ENCODE results near the gene MRPL45. TPM values are rescaled to one million over a fixed set of nuclear protein-coding genes. Genes with fewer than 3 reads are reported as not detected.

MRPL45 gene
- total RNA-seq, 1 donor from 2014 or later, result 27.1 TPM

DNA sequence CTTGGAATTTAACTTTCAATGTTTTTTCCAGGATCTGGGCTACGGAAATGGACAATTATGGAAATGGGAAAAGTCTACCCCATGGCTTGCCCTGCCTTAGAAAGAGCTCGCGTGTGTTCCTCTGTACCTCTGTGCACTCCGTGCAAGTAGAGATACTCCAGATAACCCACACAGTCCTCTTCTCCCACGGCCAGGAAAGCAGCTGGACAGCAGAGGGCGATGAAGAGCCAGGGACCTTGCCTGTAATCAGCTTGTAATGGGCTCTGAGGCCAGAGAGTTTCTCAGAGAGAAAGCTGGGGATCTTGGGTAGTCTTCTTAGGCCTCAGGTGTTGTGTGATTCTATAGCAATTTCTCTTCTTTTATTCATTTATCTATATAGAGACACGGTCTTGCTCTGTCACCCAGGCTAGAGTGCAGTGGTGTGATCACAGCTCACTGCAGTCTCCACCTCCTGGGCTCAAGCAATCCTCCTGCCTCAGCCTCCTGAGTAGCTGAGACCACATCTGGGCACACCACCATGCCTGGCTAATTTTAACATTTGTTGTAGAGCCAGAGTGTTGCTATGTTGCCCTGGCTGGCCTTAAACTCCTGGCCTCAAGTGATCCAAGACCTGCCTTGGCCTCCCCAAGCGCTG is 52.2 kb downstream of the MRPL45 start:
- peak; percentile 59 for ATAC-seq

DNA sequence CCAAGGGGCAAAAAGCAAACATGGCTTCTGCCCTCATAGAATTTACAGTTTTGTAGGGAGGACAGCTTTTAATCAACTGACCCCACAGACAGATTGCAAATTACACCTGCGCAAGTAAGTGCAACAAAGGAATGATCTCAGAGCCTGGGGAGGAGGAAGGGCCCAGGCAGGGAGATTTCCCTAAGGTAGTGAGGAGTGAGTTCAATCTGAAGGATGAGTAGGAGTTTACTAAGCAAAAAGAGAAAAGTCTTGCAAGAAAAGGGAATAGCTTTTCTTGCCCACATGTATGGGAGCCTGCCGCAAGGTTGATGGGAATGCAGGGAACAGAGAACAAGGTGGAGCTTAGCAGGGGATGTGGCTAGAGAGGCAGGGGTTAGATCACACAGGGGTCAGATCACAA is 53.1 kb downstream of the MRPL45 start:
- ATAC-seq, result no peak

DNA sequence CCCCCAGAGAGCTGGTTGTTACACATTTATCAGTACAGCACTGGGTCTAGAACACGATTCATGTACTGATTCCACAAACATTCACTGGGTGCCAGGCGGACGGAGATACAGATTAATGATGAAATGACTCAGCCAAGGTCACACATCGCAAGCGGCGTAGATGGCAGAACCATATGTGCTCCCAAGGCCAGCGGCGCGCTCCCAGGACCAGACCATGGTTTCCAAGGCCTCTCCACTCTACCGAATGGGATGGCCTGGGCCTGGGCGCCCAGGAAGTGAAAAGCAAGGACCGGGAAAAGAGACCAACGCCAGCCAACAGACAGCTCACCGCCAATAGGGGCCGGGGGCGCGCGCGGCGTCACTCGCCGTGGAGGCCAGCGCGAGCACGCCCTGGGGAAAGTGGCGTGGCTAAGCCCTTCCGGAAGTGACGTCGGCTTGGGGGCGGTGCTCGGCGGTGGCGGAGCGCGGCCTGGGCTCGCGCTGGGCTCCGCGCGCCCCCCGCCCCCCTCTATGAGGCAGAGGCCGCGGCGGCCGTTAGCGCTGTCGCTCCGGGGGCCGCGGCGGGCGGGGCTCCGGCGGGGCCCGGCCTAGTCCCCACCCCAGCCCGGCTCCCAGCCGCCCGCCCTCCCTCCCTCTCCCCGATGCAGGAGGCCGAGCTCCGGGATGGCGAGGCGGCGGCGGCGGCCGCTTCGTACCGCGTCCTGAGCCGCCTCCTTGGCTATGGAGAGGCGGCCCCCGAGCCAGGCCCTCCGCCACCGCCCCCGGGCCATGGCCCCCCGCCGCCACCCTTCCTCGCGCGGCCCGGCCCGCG is 54.6 kb downstream of the MRPL45 start, which contains the start of gene SOCS7:
Gene SOCS7 (plus strand): TSS at position 433 of the 811 bp plus-strand sequence. CDS start 209 bp downstream, at position 642.
- peak; percentile 93 for ATAC-seq

DNA sequence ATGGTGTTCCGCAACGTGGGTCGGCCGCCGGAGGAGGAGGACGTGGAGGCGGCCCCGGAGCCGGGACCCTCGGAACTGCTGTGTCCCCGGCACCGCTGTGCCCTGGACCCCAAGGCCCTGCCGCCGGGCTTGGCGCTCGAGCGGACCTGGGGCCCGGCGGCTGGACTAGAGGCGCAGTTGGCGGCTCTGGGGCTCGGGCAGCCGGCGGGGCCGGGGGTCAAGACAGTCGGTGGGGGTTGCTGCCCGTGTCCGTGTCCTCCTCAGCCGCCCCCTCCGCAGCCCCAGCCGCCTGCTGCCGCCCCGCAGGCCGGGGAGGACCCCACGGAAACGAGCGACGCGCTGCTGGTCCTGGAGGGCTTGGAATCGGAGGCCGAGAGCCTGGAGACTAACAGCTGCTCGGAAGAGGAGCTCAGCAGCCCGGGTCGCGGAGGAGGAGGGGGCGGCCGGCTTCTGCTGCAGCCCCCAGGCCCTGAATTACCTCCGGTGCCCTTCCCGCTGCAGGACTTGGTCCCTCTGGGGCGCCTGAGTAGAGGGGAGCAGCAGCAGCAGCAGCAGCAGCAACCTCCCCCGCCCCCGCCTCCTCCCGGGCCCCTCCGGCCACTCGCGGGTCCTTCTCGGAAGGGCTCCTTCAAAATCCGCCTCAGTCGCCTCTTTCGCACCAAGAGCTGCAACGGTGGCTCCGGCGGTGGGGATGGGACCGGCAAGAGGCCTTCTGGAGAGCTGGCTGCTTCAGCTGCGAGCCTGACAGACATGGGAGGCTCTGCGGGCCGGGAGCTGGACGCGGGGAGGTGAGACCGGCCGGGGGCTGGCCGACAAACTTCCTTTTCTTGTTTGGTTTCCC is 55.5 kb downstream of the MRPL45 start:
- ATAC-seq, result peak; percentile 12

DNA sequence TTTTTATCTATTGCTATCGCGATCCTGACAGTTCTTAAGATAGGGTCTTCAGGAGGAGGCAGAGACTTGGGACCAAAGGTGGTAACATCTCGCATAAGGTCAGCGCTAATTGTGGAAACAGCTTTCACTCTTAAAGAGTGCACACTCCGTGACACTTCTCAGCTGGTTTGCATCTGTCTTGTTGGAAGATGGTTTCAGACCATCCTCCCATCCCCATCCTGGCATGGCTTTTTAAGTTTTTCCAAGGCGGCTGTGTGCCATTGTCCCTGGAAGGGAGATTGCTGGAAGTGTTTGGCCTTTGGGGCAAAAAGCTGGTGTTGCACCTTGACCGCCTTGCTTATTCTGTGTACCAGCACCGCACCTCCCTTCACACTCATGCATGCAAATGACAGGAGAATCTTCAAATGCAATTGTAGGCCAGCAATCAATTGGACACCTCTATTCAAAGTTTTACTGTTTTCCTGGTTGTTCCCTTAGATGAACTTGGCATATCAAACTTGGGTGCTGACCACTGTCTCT is 56.2 kb downstream of the MRPL45 start:
- ATAC-seq, result no peak

DNA sequence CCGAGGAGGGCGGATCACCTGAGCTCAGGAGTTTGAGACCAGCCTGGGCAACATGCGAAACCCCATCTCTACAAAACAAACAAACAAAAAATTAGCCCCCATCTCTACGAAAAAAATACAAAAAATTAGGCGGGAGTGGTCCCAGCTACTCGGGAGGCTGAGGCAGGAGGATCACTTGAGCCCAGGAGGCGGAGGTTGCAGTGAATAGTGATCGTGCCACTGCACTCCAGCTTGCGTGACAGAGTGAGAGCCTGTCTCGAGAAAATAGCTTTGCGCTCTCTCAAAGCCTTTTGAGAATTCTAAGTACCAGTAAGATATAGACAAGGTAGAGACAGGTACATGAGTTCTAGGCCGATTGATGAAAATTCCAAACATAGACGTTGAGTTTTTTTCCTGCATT is 56.7 kb downstream of the MRPL45 start:
- no peak for ATAC-seq

DNA sequence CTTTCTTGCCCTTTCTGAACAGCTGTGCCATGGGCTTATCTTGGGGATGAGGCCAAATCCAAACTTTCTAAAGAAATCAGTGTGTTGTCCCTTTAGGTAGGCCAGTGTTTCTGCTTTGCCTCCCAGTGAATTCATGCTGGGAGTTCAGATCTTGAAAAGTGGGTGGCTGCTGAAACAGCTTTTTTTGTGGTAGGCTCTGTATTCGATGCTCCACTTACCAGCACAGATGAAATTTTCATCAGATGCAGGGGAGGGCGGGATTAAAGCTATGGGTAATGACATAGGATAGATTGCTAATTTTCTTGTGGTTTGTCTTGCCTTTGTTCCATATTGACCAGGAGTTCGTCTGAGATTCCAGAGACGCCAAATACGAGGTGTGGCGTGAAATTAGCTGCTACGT is 57.5 kb downstream of the MRPL45 start:
- ATAC-seq, result no peak

DNA sequence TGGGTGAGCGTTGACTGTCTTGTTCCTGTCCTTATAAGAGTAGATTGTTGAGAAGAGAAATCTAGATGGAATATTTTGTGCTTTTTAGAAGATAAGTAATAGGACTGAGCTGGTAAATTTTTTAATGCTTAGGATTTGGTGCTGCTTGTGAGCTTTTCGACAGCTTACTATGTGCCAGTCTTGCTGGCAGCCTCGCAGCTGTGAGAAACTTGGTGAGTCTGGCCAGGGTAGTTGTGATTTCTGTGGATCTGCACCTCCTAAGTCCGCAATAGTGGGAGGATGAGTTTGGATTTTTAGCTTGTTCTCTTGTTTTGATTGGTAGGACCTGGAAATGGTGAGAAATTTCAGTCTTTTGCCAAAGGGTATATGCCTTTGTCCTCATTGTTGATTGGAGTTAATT is 58.3 kb downstream of the MRPL45 start:
- no peak for ATAC-seq

DNA sequence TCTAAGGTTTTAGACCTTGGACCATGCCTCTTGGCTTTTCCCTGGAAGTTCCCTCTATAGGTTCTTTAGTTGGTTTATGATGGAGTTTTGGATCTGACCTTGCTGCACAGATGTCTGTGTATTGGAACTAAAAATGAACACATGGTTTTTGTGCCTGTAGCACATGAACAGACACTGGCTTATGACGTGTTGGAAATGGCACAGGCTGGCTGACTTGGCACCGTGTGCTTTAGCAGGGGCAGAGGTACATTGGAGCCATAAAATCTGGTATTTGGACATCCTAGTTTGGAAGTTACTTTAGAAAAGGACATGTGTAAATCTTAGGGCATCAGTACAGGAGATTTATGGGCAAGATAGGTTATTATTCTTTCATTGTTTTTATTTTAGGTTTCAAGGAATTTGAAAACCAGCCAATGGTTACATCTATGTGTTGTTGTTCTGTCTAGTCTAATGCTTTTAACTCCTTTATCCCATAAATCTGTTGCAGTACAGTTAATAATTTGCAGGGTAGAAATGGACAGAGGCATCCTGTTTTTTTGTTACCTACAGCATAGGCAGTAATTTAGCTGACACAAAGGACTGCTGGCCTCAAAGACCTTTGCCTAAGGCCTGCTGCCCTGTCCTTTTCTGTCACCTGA is 60.6 kb downstream of the MRPL45 start:
- no peak for ATAC-seq

DNA sequence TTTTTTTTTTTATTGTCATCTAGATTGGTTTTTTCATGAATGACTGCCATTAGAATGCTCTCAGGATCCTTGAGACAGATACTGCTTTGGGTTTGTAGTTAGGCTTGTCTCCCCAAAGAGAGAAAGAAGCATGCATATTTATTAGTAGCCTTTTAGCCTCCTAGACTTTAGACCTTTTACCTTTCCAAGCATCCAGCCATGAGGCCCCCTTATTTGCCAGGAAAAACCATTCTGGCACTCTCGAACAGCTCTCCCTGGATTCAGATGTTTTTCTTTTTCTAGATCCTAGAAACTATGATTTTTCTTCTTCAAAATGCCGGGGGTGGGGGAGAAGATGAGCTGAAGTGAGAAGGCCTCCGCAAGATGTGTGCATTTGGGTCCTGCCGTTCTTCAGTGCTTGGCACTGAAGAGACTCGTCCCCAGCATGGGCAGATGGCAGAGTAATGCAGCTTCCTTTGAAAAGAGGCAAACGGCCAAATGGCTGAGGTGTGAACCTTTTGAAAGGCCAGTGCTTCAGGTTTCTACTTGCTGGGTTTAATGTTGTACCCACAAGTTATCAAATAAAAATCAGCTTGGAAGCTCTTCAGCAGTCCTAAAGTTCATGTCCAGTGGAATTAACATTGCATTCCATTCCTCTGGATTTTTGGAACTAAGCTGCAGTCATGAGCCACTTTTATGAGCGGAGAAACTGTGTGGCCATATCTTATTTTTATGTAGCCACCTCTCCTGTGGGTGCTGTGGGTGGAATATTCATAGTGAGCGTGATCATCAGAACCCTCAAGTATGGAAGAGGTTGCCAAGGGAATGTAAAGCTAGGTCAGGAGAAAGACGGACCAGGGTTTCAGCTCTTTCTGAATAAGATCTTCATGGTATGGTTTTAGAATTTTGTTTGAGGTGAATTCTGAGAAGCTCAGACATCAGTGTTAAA is 61.9 kb downstream of the MRPL45 start:
- ATAC-seq, result no peak

DNA sequence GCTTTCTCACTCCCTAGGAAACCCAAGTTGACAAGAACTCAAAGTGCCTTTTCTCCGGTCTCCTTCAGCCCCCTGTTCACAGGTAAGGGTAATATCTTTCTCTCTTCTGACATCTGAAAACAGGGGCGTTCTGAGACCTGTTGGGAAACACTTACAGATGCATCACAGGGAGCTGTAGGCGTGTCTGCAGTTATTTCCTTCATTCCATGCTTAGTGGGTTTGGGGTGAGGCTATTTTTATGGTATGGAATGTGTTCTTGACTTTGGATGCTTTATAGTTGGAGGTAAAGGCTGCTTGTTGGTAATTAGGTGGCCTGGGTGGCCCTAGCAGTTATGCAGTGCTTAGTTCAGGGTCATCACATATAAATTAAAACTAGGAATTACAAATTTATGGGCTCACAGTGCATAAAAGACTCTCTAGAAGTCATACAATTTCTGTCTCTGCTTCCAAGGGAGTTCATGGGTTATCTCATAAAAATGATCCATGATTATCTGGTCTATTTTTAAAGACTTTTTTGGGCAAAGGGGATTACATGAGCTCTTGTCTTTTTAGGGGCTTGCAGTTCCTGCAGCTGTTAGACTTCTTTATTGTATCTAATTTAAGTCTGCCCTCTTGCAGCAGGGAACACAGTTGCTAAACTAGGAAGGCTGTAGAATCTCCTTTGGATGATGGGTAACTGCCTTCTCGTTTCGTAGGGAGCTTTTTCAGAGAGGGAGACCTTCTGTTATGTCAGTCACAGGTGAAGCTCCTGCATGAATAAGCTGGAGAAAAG is 64.9 kb downstream of the MRPL45 start:
- ATAC-seq, result peak; percentile 74

DNA sequence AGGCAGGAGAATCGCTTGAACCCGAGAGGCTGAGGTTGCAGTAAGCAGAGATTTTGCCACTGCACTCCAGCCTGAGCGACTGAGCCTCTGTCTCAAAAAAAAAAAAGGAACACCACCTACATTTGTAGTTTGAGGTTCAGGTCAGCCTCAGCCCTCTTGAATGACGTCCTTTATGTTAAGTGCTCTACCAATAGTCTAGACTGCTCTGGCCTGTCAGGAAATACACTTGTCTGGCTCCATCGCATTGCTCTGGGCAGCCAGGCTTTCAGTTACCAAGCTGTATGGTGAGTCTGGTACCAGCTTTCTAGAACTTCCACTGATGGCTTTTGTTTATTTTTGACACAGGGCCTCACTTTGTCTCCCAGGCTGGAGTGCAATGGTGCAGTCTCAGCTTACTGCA is 66.0 kb downstream of the MRPL45 start:
- ATAC-seq, result no peak

DNA sequence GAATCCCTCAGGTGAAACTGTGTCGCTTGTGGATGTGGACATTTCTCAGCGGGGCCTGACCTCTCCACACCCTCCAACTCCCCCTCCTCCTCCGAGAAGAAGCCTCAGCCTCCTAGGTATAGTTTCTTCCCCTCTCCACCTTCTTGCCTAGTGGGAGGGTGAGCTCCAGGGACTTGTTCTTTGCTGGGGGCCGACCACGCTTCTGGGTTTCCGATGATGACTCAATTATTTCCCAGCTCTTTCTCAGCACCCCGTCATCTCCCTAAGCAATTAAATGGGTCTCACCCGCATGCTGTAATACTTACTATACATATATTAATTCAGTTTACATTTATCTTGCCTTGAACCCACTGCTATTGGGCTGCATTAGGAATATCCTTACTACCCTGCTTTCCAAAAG is 67.8 kb downstream of the MRPL45 start:
- ATAC-seq, result no peak

DNA sequence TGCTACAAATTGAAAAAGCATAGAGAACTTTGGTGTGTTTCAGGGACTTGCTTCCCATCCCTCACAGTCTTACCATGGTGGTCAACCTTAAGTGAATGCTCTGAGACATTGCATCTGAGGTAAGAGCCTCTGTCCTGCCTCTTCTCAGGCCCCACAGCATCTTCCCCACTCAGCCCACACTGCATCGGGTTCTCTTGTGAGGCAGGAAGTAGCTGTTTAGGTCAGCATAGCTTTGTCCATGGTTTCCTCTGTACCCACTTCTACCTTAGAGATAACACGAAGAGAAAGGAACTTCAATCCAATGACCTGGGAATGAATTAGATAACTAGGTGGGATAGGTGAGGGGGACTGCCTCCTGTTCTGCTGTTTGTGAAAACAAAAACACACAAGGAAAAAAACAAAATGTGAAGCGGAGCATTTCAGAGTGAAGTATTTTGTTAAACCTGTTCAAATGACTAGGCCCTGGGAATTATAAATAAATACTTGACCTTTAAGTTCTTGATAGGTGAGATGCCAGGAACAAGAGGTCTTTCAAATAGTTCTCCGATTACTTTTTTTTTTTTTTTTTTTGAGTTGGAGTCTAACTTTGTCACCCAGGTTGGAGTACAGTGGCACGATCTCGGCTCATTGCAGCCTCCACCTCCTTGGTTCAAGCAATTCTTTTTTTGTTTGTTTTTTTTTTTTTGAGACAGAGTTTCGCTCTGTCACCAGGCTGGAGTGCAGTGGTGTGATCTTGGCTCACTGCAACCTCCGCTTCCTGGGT is 72.3 kb downstream of the MRPL45 start:
- no peak for ATAC-seq

Other genes with a start within 250 kb of the MRPL45 start
- not detected for gene TBC1D3C, start 228.5 kb upstream of the MRPL45 start, total RNA-seq
- gene TBC1D3E, start 169.2 kb upstream of the MRPL45 start, total RNA-seq, result not detected
- not detected for gene TBC1D3, start 104.6 kb upstream of the MRPL45 start, total RNA-seq
- not detected for gene GPR179, start 46.8 kb downstream of the MRPL45 start, total RNA-seq
- 11.9 TPM for gene SOCS7, start 54.7 kb downstream of the MRPL45 start, total RNA-seq
- 148 TPM for gene ARHGAP23, start 131.3 kb downstream of the MRPL45 start, total RNA-seq

Data from esophagus mucosa (tissue), 1 donor.